DOHH2 (cell line): ENCODE data around the gene TCL1B.

ENCODE experiments used
- H3F3A ChIP-seq: fragments of 200-600 bp; sonication (generic), shearing (Covaris generic); 2 replicates; pipeline ENCODE4 v1.6.0; 2016; ENCODE audit warnings: antibody characterized with exemption, mild to moderate bottlenecking; ENCODE audit not compliant: control insufficient read depth, insufficient read depth
- H3K27ac ChIP-seq: fragments of 200-600 bp; sonication (generic); 2 replicates; pipeline ENCODE4 v1.5.1; 2014; ENCODE audit warnings: low read depth, mild to moderate bottlenecking, low read length, moderate library complexity
- H3K27me3 ChIP-seq: fragments of 200-600 bp; sonication (generic); 2 replicates; pipeline ENCODE4 v1.6.1; 2014; ENCODE audit warnings: mild to moderate bottlenecking, low read length, mixed read lengths; ENCODE audit not compliant: control insufficient read depth
- H3K36me3 ChIP-seq: fragments of 200-600 bp; sonication (generic); 2 replicates; pipeline ENCODE4 v1.6.1; 2014; ENCODE audit warnings: mild to moderate bottlenecking, low read length, moderate library complexity, mixed read lengths; ENCODE audit not compliant: control insufficient read depth
- H3K4me1 ChIP-seq: fragments of 200-600 bp; sonication (generic); 2 replicates; pipeline ENCODE4 v1.6.1; 2014; ENCODE audit warnings: mild to moderate bottlenecking, low read length, mixed read lengths; ENCODE audit not compliant: control insufficient read depth
- H3K4me2 ChIP-seq: fragments of 200-600 bp; sonication (generic); 2 replicates; pipeline ENCODE4 v1.6.0; 2014; ENCODE audit warnings: mild to moderate bottlenecking, low read length, moderate library complexity
- H3K4me3 ChIP-seq: fragments of 200-600 bp; sonication (generic); 2 replicates; pipeline ENCODE4 v1.5.1; 2014; ENCODE audit warnings: mild to moderate bottlenecking, low read length, mixed read lengths
- H3K79me2 ChIP-seq: fragments of 200-600 bp; sonication (generic); 2 replicates; pipeline ENCODE4 v1.6.1; 2014; ENCODE audit warnings: mild to moderate bottlenecking, low read length, mixed read lengths; ENCODE audit not compliant: control insufficient read depth
- H3K9me2 ChIP-seq: fragments of 200-600 bp; sonication (generic); replicated peaks from 2 replicates; pipeline ENCODE4 v1.6.1; 2014; ENCODE audit warnings: mild to moderate bottlenecking, low read length, mixed read lengths; ENCODE audit not compliant: control insufficient read depth
- H3K9me3 ChIP-seq: fragments of 200-600 bp; sonication (generic); 2 replicates; pipeline ENCODE4 v1.6.1; 2014; ENCODE audit warnings: antibody characterized with exemption, low read length, mixed read lengths; ENCODE audit not compliant: control insufficient read depth, insufficient read depth
- H4K20me1 ChIP-seq: fragments of 200-600 bp; sonication (generic); 2 replicates; pipeline ENCODE4 v1.6.0; 2014; ENCODE audit warnings: low read depth, mild to moderate bottlenecking, antibody characterized with exemption, low read length, moderate library complexity; ENCODE audit not compliant: control insufficient read depth, insufficient read depth
- EZH2phosphoT487 ChIP-seq: fragments of 200-600 bp; sonication (generic); IDR thresholded peaks from 2 replicates; pipeline ENCODE4 v1.6.1; 2017; ENCODE audit warnings: borderline replicate concordance, mild to moderate bottlenecking, antibody characterized with exemption, low read length, moderate library complexity, mixed read lengths
- TF ChIP-seq, protein P1 (sequence below): fragments of 200-600 bp; sonication (generic); IDR thresholded peaks from one replicate; pipeline ENCODE4 v1.5.1; 2014; ENCODE audit warnings: antibody characterized with exemption, mild to moderate bottlenecking, low read depth, low read length; ENCODE audit not compliant: poor library complexity, severe bottlenecking

TCL1B gene

GRCh38 chr14:95663226-95663797 is 22.9 kb upstream of the TCL1B start:
- no peaks in the 10 kb centered on the region for H3K79me2 ChIP-seq
- H3K4me2 ChIP-seq = peak overlapping the region; percentile 42
- H4K20me1 ChIP-seq = no peaks in the 10 kb centered on the region
- H3F3A ChIP-seq = peaks cover 3% of the 10 kb centered on the region; the same call in 1 of the 2 replicates
- TF ChIP-seq, protein P1, sequence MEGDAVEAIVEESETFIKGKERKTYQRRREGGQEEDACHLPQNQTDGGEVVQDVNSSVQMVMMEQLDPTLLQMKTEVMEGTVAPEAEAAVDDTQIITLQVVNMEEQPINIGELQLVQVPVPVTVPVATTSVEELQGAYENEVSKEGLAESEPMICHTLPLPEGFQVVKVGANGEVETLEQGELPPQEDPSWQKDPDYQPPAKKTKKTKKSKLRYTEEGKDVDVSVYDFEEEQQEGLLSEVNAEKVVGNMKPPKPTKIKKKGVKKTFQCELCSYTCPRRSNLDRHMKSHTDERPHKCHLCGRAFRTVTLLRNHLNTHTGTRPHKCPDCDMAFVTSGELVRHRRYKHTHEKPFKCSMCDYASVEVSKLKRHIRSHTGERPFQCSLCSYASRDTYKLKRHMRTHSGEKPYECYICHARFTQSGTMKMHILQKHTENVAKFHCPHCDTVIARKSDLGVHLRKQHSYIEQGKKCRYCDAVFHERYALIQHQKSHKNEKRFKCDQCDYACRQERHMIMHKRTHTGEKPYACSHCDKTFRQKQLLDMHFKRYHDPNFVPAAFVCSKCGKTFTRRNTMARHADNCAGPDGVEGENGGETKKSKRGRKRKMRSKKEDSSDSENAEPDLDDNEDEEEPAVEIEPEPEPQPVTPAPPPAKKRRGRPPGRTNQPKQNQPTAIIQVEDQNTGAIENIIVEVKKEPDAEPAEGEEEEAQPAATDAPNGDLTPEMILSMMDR = no peak
- peaks cover 8% of the 10 kb centered on the region for H3K36me3 ChIP-seq
- no peaks in the 10 kb centered on the region for H3K9me2 ChIP-seq
- H3K4me3 ChIP-seq = peak overlapping the region; percentile 28; the same call in 1 of the 2 replicates
- H3K9me3 ChIP-seq = no peaks in the 10 kb centered on the region
- peaks cover 85% of the 10 kb centered on the region for H3K4me1 ChIP-seq
- H3K27ac ChIP-seq = peak overlapping the region; percentile 49
- H3K27me3 ChIP-seq = peaks cover 15% of the 10 kb centered on the region

GRCh38 chr14:95664066-95664465 is 22.2 kb upstream of the TCL1B start:
- Histone ChIP-seq H3F3A (peaks cover 3% of the 10 kb centered on the region; the same call in 1 of the 2 replicates), H3K4me2 (peak overlapping the region; percentile 66), H3K4me1 (peaks cover 92% of the 10 kb centered on the region), H3K27me3 (peaks cover 15% of the 10 kb centered on the region), H3K4me3 (no peak overlapping the region; the same call in 1 of the 2 replicates), H3K9me2 (no peaks in the 10 kb centered on the region), H4K20me1 (no peaks in the 10 kb centered on the region), H3K27ac (peak overlapping the region; percentile 49), H3K79me2 (no peaks in the 10 kb centered on the region), H3K9me3 (no peaks in the 10 kb centered on the region), H3K36me3 (peaks cover 8% of the 10 kb centered on the region)
- TF ChIP-seq EZH2phosphoT487 = no peak
- TF ChIP-seq, protein P1 = no peak

- H3K4me3 ChIP-seq = peak overlapping the region; percentile 31
These were observed 21.7 kb upstream of the TCL1B start for GRCh38 chr14:95664546-95664945.

More at GRCh38 chr14:95664546-95664945, 21.7 kb upstream of the TCL1B start:
- Histone ChIP-seq H3K27ac (peak overlapping the region; percentile 49), H3F3A (peaks cover 3% of the 10 kb centered on the region; the same call in 1 of the 2 replicates), H3K27me3 (peaks cover 15% of the 10 kb centered on the region), H4K20me1 (no peaks in the 10 kb centered on the region), H3K4me2 (peak overlapping the region; percentile 66), H3K9me2 (no peaks in the 10 kb centered on the region), H3K4me1 (peaks cover 95% of the 10 kb centered on the region), H3K9me3 (no peaks in the 10 kb centered on the region), H3K79me2 (no peaks in the 10 kb centered on the region), H3K36me3 (peaks cover 8% of the 10 kb centered on the region)
- TF ChIP-seq, protein P1 = no peak
- no peak for TF ChIP-seq EZH2phosphoT487
